NCI-H1105 treated with DMSO at 0.1 percent for 48 hours (cell line): Measurements from ENCODE around the gene CNNM1.

ENCODE experiments used
- DNase-seq: peaks from one replicate; lab custom pipeline; 2025; lab: John Stamatoyannopoulos, UW

CNNM1 gene

GRCh38 chr10:99374526-99374925 lies 45.4 kb downstream of the CNNM1 start:
- no peak for DNase-seq

GRCh38 chr10:99374972-99375371 lies 45.8 kb downstream of the CNNM1 start:
- no peak for DNase-seq

DNA sequence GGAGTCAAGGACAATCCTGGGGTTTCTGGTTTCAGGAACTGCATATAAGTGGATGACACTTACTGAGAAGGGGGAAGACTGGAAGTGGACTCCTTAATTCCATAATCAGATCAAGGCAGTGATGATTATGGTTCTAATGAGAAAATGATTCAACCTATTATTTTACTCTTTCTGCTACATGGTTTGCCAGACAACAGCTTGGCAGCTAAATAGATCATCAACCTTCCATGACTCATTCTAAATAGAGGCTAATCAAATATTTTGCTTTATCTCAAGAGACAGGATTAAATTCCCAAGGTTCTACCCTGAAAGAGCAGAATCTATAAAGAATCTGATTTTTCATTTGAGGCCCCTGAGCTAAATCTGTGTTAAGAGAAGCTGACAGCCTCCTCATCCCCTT lies 46.3 kb downstream of the CNNM1 start:
- DNase-seq = no peak

GRCh38 chr10:99382176-99382575 lies 53.0 kb downstream of the CNNM1 start:
- DNase-seq = no peak

DNA sequence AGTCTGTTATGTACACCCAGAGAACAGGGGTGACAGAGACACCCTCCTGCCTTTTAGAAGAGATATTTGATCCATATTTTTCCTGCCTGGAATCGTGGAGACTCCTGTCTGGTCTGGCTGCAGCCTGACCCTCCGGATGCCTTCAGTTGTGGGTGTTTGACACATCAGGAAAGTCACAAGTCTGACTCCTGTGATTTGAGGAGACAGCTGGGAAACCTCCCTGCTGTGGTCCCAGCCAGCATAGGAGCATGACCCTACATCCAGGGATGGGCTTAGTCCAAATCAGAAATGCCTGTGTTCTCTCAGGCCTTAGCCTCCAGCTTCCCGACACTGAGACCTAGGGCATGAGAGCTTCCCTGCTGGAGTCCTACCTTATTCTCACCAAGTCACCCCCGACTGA lies 57.9 kb downstream of the CNNM1 start:
- no peak for DNase-seq

- DNase-seq = no peak
Observed at GRCh38 chr10:99387541-99387940, 58.4 kb downstream of the CNNM1 start.

DNA sequence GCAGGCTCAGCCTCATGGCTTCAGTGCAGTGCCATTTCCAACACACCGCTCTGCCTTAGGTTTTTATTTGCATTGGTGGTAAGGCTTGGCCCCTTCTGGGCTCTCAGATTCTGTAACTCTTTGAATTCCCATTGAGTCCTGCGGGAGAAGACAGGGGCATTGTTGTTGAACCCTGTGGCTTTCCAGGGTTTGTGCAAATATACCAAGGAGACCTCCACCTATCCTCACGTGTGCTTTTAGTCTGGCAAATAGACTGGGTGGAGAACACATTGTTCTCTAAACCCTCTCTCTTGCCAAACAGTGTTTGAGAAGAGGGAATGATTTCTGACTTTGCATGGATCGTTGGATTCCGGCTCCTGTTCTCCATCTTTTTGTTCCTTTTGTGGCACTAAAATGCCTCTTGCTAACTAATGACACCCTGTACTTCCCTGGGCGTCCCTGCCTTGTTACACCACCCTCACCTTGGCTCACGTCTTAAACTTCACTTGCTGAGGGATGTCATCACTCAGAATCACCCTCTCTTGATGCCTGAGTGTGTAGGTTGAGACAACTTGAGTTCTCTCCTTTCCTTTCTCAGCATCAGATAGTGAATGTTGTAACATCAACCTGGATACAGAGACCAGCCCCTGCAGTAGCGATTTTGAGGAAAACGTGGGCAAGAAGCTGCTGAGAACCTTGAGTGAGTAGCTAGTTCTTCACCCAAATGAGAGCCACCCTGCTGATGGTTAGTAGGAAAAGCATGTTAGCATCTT lies 60.7 kb downstream of the CNNM1 start:
- no peak for DNase-seq

DNA sequence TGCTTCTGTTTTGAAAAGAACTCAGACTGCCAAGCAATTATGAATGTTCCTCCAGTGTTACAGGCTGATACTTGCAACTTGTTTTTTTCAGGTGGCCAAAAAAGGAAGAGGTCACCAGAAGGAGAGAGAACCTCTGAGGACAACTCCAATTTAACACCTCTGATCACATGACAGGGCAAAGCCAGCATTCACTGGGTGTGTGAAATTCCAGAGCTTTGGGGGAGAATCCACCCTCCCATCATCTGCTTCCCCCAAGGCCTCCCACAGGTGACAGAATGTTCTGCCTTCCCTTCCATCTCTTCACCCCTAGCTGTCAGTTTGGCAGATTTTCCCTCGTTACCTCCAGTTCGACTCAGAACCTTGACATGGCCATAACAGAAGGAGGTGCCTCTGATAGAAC lies 62.2 kb downstream of the CNNM1 start:
- DNase-seq = no peak

GRCh38 chr10:99393036-99393435 lies 63.9 kb downstream of the CNNM1 start:
- no peak for DNase-seq

DNA sequence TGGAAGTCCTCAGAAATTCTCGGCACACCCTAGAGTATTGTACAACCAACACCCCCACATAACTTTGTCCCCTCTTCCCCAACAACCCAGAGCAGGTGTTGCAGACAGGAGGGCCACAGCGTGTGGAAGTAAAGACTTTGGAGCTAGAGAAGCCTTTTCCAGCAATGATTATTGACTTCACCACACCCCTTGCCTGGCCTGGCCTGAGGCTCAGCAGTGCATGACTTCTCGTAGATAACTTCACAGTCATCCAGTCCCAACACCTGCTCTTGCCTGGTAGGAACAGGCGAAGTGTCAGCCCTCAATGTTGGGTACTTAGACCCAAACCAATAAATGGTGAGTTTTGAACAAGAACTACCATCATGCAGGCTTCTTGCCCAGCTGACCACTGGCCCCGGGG lies 64.5 kb downstream of the CNNM1 start:
- DNase-seq = no peak

DNA sequence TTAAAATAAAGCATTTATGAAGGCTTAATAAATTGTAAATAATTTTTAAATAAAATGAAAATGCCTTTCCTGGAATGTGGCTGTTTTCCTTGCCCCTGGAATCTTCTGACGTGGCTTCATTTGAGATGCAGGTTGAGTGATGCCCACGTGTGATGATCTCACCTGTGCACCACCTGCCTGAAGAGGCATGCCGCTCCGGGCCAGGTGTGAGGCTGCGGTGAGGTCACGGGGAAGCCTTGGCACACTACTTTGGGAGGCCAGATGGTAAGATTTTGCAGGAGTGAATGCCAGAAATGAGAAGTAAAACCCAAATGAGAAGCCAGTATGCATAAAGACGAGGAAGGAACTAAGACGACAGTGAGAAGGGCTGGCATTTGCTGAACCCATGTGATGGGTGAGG lies 65.1 kb downstream of the CNNM1 start:
- DNase-seq = peak; percentile 65

- DNase-seq = peak; percentile 87
Observed at GRCh38 chr10:99394761-99395386, 65.7 kb downstream of the CNNM1 start.

GRCh38 chr10:99395750-99396445 lies 66.7 kb downstream of the CNNM1 start:
- DNase-seq = peak; percentile 15

GRCh38 chr10:99396471-99396870 lies 67.3 kb downstream of the CNNM1 start:
- no peak for DNase-seq

GRCh38 chr10:99399664-99400063 lies 70.5 kb downstream of the CNNM1 start:
- no peak for DNase-seq

GRCh38 chr10:99403674-99404073 lies 74.5 kb downstream of the CNNM1 start:
- no peak for DNase-seq

GRCh38 chr10:99406149-99406548 lies 77.0 kb downstream of the CNNM1 start:
- DNase-seq = no peak

- no peak for DNase-seq
Observed at GRCh38 chr10:99410146-99410545, 81.0 kb downstream of the CNNM1 start.

DNA sequence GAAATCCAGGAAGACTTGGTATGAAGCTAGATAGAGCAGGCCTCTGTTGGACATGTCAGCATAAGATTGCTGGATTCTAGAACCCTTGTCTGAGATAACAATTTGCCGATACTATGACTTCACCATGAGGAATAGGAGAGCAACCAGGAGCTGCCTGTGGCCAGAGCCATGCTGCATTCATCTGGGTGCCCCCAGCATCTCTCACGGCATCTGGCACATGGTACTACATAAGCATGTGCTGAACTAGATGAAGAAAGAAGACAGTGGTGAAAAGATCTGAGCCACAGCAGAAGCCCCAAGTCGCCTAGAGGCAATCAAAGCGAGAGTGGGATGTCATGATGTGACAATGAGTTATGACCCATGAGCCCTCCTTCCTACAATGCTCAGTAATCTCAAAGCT lies 81.7 kb downstream of the CNNM1 start:
- DNase-seq = no peak

DNA sequence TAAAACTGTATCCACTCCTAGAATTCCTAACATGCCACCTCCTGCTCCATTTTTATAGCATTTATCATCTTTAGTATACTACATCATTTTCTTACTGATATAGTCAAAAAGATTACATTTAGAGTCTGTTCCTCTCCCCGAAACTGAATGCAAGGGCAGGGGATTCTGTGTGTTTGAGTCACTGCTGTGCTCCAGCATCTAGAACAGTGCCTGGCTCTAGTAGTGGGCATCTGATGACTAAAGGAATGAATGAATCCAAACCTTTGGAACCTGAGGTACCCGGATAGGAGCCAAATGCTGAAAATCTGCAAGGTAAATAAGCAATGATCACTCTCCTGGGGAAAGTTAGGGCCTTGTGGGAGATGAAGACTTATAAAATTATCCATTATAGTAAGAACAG lies 82.4 kb downstream of the CNNM1 start:
- DNase-seq = no peak

GRCh38 chr10:99412099-99412498 lies 82.9 kb downstream of the CNNM1 start:
- DNase-seq = no peak

GRCh38 chr10:99418910-99419624 lies 89.9 kb downstream of the CNNM1 start:
- DNase-seq = no peak

DNA sequence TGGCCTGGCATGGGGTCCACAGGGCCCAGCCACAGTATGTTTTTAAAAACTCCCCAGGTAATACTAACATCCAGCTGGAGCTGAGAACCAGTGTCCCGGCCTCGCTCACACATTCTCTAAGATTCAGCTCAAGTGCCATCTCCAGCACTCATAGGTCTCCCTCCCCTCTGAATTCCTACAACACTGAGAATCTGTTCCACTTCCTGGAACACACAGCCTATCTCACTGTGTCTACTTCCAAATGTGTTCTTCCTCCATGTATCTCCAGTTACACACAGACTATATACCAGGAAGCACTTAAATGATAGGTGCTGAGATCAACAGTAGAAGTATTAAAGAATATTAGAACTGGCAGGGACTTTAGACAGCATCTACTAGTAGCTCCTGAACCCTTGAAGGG lies 90.5 kb downstream of the CNNM1 start:
- no peak for DNase-seq
